Subcutaneous adipose tissue (tissue), 4 donors: ENCODE data around the gene PTPRF. TPM values are rescaled to one million over a fixed set of nuclear protein-coding genes. Genes with fewer than 3 reads are reported as not detected.

Source experiments
- CTCF ChIP-seq: fragments of 450-650 bp; IDR thresholded peaks from one replicate; pipeline ENCODE4 v1.5.1; 2016; ENCODE audit warnings: low read depth, mild to moderate bottlenecking, control low read depth, antibody characterized with exemption, moderate library complexity
- total RNA-seq, 4 donors: library from RNA; depleted of rRNA; stranded (reverse); fragments of >200 nt; gene quantifications; one replicate each; pipeline ENCODE4 v1.1.0, GENCODE V29; 2016

Gene PTPRF
- total RNA-seq, 4 donors from 2014 or later = 99.4 to 416 (median 125) TPM

GRCh38 chr1:43617668-43618067 is 87.0 kb downstream of the PTPRF start:
- TF ChIP-seq CTCF = no peak

GRCh38 chr1:43618521-43619313 is 88.0 kb downstream of the PTPRF start:
- no peak for TF ChIP-seq CTCF

GRCh38 chr1:43619314-43619790 is 88.7 kb downstream of the PTPRF start:
- no peak for TF ChIP-seq CTCF

GRCh38 chr1:43619996-43620920 is 89.6 kb downstream of the PTPRF start:
- TF ChIP-seq CTCF = no peak

GRCh38 chr1:43620956-43621355 is 90.3 kb downstream of the PTPRF start:
- TF ChIP-seq CTCF = no peak

- TF ChIP-seq CTCF = no peak
Observed at GRCh38 chr1:43621386-43621785, 90.7 kb downstream of the PTPRF start.

GRCh38 chr1:43621861-43622260 is 91.2 kb downstream of the PTPRF start:
- TF ChIP-seq CTCF = no peak
